ENCODE measurements around the gene CEP164.
"Not testable (repeated sequence)": the region's sequence is repeated elsewhere in the genome, so short reads cannot be mapped to it uniquely, and the experiment has no call there.

Gene CEP164

DNA sequence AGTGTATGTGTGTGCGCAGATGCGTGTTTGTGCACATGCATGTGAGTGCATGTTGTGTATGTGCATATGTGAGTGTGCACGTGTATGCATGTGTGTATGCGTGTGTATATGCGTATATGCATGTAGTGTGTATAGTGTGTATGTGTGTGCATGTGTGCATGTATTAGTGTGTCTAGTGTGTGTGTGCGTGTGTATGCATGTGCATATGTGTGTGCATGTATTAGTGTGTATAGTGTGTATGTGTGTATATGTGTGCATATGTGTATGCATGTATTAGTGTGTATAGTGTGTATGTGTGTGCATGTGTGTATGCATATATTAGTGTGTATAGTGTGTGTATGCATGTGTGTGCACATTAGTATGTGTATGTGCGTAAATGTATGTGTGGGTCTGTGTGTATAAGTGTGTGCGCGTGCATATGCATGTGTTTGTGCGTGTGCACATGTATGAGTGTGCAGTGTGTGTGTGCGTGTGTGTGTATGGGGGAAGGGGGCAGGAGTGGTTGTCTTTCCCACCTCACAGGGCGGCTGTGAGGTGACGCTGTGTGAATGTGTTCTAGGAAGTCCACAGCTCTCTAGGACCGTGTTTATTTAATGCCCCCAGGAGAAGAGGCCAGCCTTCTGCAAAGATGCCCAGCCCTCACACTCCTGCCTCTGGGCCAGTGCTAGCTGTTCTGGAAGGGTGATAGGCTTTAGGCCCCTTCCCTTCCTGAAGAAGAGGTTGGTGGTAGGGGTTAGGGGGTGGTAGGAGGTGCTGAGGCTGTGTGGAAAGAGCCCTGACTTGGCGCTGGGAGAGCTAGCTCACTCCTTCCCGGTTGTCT, 114.6 kb downstream of the CEP164 start:
- no peak for DNase-seq (ENCODE audit: low read depth)

DNA sequence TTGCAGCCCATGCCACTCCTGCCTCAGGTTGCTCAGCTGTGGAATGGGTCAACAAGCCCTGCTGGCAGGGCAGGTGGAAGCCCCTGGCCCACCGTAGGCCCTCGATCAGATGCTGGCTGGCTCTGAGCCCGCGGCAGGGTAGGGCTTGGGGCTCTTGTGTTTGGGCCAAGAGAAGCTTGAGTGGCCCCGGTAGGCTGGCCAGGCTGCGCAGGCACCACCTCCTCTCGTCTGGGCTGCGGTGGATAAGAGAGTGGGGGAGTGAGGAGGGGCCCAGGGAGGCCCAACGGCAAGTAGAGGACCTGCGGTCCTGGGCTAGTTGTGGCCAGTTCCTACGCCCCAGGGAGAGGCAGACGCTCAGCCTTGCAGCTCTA, 115.2 kb downstream of the CEP164 start:
- DNase-seq (ENCODE audit: low read depth): no peak

DNA sequence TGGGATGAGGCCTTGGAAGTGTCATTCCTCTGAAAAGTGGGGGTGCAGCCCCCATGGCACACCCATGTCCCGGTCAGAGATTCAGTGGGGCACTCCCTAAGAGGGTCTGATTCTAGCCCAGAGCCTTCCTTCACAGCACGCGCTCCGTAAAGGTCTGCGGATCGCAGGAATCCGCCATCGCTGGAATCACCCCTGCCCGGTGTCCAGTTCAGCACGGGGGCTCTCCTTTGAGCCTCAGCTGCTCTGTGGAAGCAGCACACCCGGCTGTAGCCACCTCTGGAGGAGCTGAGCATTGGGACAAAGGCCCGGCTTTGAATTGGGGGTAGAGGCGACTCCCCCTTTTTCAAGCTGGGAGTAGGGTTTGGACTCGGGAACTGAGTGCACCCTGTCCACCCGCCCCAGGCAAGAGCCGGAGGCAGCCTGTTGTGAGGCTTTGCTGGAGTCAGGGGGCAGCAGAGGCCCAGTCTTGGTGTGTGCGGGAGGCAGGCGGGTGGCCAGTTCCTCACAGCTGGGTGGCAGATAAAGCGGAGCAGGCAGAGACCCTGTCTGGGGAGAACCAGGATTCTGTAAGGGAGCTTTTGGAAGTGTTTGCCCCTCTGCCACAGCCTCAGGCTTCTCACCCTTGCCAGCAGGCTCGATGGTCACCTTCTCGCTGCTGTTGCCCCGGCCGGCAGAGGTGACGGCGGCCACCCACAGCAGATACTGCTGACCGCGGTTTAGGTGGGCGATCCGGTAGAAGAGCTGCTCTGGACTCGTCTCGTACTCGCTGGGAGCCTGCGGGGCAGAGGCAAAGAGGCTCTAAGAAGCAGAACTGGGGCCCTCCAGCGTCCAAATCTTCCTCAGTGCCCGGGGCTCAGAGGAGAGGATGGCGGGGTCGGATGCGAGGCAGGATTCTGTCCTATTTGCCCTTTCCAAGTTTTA, 115.9 kb downstream of the CEP164 start:
- DNase-seq (ENCODE audit: low read depth): no peak

DNA sequence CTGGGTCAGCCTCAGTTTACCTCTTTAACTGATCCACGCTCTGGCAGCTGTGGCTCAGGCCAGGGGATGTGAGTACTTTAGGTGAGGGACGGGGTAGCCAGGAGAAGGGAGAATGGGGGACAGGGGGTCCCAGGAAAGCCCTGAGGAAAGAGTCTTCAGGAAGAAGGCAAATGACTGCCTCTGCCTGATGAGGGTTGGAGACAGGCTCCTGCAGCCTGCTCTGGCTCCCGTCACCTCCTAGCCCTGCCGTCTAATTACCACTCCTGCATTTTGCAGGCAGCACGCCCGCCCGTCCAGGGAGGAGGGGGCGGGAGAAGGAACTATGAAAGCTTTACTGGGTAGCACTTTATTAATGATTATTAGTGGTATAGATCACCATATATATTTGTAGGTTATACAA, 116.6 kb downstream of the CEP164 start:
- no peak for DNase-seq (ENCODE audit: low read depth)

DNA sequence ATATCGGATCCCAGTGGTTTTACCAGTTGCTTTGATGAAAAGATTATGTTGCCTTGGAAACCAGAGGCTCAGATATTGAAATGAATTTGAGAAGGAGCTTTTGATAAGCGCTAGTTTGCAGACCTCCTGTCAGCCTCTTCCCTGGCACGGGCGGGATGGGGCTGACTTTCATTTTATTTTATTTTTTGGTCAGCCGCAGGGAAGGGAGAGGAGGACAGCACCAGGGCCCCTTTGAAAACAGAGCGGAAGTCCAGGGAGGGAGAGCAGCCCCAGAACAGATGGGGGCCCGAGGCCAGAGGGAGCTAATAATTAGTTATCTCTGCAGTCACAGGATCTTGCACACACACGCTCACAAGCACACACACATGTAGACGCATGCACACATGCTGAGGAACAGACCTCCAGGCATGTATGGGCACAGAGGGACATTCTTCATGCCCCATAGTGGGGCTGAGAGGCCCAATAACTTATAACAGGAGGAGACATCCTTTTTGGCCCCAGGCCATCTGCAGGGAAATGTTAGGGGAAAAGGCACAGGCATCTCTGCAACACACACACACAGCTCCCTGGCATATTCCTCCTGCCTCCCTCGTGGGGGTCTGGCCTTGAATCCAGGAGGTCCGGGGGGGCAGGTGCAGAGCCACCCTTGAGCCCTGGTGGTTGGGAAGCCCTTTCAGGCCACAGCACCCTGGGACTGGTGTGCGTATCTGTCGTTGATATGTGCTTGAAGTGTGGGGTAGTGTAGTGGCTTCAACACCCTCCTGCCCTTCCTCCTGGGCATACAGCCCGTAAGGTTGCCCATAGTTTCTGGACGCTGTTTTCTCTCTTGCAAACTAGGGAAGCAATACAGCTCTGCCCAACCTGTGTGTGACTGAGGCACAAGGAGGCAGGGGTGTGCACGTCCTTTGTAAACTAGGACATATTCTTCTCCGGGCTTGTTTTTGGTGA, 117.3 kb downstream of the CEP164 start:
- no peak for DNase-seq (ENCODE audit: low read depth)

DNA sequence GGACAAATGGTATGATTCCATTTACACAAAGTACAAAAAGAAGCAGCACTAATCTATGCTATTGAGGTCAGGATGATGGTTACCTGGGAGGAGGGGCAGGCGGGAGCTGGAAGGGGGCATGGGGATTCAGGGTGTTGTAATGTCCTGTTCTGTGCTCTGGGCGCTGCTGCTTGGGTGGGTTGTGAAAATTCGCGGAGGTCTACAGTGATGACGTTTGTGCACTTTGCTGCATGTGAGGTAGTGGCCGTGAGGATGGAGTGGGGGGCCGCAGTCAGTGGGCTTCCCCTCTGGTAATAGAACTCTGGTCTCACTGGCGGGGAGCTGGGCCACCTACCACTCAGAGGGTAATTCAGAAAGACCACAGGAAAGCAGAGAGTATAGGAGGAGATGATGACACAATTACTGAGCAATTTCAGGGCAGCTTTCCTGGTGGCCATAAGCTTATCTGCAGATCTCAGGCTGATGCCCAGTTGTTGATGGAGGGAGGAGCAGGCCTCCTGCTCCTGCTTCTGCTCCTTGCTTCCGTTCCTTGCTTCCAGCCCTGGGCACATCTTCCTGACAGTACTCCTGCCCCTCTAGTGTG, 121.5 kb downstream of the CEP164 start:
- DNase-seq (ENCODE audit: low read depth): no peak

DNA sequence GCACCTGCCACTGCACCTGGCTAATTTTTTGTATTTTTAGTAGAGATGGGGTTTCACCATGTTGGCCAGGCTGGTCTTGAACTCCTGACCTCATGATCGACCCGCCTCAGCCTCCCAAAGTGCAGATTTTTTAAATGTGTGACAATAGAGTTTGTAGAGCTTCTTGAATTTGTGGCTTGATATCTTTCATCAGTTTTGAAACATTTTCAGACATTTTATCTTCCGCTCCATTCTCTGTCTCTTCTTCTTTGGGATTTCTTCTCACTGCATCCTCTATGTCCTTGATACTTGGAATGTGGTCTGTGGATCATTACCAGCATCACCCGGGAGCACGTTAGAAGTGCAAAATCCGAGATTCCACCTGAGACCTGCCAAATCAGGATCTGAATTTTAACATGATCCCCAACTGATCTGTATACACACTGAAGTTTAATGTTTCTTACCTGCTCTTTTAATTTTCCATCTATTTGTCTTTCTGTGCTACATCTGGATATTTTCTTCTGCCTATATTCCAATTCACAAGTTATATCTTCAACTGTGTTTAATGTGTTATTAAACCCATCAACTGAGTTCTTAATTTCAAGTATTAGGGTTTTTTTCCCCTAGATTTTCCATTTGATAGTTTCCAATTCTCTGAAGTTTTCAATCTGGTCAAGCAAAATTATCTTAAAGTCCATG, 126.4 kb downstream of the CEP164 start:
- no peak for DNase-seq (ENCODE audit: low read depth)

DNA sequence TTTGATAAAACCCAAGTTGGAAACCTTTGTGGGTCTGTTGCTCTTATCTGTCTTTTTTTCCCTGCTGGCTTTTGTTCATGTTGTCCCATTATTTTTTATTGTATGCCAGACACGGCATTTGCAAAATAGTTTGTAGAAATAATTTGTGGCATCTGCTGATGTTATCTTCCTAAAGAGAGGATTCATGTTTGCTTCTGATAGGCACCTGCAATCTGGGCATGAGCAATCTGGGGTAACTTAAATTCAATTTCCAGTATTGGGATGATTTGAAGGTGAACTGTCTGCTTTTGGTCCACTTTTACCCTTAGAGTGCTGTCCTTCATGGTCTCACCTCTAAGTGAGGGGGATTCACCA, 126.9 kb downstream of the CEP164 start:
- DNase-seq (ENCODE audit: low read depth): no peak

DNA sequence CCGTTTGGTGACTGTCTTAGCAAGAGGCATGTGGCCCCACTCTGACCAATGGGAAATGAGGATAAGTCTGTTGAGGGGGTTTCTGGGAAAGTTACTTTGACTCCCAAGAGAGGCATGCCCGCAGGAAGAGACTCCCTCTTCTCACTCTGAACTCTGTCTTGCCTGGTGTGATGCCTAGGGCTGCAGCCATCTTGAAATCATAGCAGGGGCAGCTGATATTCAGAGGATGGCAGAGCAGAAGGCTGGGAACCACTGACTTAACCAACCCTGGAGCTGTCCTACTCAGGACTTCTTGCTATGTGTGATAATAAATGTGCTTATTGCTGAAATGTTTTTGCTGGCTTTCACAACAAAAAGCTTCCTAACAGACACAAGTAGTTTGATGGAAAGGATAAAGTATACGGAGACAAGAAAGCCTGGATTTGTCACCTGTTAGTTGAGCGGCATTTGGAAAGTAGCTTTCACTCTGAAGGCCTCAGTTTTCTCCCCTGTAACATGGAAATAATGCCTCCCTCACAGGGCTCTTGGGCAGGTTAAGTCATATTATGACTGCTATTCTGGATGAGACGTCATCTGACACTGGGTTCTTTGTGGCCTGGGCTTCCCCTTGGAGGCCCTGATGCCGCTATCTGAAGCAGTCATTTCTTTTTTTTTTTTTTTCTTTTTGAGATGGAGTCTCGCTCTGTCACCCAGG, 128.5 kb downstream of the CEP164 start:
- no peak for DNase-seq (ENCODE audit: low read depth)

DNA sequence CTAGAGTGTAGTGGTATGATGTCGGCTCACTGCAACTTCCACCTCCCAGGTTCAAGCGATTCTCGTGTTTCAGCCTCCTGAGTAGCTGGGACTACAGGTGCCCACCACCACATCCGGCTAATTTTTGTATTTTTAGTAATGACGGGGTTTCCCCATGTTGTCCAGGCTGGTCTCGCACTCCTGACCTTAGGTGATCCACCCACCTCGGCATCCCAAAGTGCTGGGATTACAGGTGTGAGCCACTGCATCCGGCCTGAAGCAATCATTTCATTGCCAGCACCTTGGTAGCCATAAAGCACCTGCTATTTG, 129.0 kb downstream of the CEP164 start:
- not testable (repeated sequence) for DNase-seq (ENCODE audit: low read depth)

DNA sequence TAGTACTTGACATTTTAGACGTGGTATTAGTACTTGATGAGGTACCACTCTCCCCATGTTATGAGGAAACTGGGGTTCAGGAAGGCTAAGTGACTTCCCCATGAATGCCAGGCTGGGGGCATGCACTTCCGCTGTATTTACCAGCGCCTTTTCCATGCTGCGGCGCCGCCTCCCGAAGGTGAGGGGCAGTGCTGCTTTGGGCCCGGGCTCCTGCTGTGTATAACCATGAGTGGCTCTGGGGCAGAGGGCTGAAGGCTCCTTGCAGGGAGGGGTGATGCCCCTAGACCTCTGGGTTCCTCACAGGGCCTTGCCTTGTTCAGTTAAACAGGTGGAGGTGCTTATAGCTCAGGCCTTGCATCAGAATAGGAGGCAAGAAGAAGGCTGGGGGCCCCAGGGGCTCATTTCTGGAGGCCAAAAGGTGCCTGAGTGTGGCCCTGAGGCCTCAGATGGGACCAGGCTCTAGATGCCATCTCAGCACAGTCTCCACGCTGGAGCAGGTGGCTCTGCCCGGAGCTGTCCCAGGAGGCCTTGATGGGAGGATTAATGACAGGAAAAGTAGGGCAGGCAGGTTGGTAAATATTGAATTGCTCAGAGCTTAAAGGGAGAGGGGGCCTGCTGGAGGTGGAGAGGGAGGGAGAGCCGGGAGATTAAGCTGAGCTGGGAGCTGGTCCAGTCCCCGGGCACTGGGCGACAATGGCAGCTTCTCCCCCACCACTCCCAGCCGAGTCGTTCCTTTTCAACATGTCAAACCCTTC, 129.6 kb downstream of the CEP164 start:
- DNase-seq (ENCODE audit: low read depth): no peak

DNA sequence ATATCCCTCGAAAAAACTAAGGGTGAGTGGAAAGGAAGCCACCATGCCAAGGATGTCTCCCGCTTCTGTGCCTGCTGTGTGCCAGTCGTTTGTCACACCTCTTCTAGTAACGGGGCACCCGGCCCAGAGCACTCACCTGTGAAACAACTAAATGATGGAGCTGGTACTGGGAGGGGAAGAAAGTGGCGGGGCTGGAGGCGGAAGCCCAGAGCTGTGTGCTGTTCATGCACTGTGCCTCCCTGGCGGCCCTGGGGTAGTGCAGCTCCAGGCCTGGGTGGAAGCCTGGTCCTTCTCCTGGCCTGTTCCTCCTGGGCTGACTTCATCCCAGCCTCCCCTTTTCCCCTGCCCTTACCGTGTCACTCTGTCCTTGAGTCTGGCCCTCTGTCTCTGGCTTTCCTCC, 130.2 kb downstream of the CEP164 start:
- DNase-seq (ENCODE audit: low read depth): no peak

DNA sequence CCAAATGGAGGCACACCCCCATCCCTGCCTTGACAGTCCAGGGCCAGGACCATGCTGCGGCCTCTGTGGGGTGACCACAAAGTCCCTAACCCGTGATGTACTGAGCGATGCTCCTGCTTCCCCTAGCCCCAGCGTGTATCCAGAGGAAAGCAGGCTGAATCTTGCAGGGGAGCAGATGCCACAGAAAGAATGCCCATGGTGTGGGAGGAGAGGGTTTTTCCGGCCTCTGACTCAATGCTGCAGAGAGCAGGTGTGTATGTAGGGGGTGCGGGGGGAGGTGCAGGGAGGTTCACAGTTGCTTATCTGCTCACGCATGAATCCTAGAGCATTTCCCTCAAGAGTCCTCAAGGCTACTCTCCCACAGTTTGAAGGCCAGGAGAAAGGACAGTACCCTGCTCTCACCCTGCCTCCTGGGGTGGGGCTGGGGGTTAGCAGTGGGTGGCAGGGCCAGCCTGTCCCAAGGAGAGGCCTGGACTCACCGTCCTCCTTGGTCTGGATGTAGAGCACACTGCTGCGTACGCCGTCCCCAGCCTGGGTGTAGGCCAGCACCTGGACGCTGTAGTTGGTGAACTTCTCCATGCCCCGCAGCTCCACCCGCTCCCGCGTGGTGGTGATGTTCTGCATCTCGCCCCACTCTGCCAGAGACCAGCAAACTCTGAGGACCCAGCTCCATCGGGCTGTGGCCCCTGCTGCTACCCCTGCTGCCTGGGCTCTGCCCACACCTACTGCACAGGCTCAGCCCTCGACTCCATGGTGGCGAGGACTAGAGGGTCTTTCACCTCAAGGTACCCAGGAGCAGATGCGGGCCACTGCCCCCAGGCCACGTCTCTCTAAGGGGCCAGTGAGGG, 130.8 kb downstream of the CEP164 start:
- no peak for DNase-seq (ENCODE audit: low read depth)

DNA sequence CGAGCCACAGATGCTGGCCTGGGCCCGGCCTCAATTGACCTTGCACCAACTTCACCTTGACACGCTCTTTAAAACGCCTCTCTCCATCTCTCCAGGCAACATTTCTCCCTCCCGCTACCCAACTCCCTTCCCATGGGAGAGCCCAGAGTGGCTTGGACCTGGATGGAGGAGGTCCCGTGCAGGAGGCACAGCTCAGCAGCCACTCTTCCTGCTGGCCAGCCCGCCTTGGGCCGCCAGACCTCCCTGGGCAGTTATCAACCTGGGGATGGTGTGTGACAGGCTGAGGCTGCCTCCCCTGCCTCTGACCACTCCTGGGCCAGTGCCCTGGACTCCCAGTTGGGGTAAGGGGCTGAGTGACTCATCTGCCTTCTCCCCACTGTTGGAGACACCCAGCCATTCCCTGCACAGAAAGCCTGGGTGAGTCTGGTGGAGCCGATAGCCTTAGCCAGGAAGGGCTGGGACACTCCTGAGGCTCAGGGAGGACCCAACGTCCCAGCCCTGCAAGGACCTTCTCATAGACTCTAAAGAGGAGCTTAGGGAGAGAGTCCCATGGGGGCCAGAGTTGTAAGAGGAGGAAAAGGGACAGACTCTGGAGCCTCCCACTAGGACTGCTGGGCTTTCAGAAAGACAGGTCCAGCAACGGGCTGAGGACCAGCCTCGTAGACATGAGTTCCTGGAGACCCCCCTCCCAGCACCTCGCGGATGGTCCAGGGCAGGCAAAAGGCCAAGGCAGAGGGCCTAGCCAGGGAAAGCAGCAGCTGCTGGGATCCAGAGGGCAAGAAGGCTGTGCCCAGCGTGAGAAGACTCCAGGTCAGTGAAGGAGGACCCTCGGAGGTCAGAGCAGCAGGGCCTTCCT, 131.7 kb downstream of the CEP164 start:
- no peak for DNase-seq (ENCODE audit: low read depth)

DNA sequence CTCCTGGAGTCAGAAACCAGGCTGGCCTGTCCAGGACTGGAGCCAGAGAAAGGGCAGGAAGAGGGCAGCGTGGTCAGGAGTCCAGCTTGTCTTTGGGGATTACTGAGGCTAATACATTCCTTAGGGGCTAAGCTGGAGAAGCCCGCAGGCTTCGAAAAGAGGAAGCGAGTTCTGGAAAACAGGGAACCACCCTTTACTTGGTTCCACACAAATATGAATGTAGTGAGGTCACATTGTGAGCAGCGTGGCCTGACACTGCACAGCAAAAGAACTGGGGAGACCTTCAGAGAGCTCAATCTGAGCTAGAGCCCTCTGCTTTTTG, 132.3 kb downstream of the CEP164 start:
- no peak for DNase-seq (ENCODE audit: low read depth)

DNA sequence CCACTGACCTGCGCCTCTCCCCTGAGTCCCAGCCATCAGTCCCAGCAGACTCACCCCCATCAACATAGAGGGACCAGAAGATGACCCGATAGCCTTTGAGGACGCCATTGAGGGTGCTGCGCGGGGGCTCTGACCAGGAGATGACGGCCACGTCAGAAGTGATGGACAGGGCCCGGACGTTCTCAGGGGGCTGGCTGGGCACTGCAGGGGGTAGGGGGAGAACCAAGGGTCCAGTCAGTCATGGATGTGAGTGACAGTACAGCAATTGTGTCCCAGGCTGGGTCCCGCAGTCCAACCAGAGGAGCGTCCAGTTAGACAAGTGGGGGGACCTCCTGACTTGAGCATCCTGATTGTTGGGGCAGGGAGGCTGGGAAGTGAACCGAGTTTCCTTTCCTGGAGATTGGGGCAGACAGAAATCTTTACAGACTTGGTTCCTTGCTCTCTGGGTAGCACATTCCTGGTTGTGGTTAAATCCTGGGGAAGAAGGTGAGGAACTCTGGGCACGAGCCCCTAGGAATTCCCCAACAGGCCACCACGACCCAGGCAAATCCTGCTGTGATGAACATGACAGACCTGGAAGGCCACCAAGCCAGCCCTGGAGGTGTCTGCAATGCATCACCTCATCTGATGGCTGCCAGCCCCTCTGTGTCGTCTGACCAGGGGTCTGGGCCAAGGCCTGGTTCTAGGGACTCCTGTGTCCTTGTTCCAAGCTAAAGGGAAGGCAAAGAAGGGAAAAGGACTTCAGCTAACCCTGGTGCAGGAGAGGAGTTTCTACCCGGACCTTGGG, 133.9 kb downstream of the CEP164 start:
- no peak for DNase-seq (ENCODE audit: low read depth)

DNA sequence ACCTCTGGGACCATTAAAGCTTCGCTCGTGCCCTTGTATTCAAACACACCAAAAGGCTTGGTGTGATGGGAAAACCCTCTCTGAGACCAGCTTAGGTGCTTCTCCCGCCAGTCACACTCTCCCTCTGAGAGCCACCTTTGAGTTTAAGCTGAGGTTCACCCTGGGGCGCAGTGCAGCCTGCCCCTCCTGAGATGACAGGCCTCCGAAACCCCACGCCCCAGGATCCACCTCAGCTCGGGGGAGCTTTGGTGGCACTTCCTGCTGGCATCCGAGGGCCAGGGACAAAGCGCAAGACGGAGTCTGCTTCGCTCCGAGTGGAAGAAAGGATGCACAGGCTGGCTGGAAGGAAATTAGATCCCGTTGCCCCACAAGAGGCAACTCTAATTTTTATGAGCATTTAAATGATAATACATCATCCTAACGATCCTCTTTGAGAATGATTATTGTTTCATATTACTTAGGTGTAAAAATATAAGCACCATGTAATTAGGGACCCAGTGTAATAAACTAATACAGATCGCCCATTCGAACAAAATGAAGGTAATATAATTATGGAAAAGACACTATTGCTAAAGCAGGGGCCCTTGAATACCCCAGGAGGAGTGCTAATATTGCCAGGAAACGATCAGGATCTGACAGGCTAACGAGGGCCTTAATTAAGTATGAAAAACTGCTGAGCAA, 134.7 kb downstream of the CEP164 start:
- DNase-seq (ENCODE audit: low read depth): no peak

All from activated T-cell treated with anti-CD3 and anti-CD28 coated beads for 1 hour (primary cell).